GM19238 (cell line): ENCODE measurements around the gene BBC3.
"Not testable (repeated sequence)": the region's sequence is repeated elsewhere in the genome, so short reads cannot be mapped to it uniquely, and the experiment has no call there.

ENCODE experiments used
- DNase-seq: peaks from one replicate; pipeline ENCODE4 v3.0.0; 2011; ENCODE audit warnings: low spot score; ENCODE audit not compliant: insufficient read length

Gene BBC3, protein sequence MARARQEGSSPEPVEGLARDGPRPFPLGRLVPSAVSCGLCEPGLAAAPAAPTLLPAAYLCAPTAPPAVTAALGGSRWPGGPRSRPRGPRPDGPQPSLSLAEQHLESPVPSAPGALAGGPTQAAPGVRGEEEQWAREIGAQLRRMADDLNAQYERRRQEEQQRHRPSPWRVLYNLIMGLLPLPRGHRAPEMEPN

DNA sequence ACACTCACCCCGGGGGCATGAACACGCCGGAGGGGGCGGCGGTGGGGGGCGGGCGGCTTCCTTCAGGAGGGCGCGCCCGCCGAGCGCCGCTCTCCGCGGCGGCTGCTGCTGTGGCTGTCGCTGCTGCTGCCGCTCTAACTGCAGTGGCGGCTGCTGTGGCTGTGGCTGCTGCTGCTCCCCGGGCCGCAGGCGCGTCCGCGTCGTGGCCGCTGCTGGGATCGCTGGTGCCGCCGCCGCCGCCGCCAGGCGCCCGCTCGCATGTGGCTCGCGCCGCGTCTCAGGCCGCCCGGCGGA, at the start of gene BBC3:
BBC3 (minus strand) TSS at position 279 of the 294 bp plus-strand sequence. CDS start 2,768 bp downstream, outside the sequence.
- no peak for DNase-seq

DNA sequence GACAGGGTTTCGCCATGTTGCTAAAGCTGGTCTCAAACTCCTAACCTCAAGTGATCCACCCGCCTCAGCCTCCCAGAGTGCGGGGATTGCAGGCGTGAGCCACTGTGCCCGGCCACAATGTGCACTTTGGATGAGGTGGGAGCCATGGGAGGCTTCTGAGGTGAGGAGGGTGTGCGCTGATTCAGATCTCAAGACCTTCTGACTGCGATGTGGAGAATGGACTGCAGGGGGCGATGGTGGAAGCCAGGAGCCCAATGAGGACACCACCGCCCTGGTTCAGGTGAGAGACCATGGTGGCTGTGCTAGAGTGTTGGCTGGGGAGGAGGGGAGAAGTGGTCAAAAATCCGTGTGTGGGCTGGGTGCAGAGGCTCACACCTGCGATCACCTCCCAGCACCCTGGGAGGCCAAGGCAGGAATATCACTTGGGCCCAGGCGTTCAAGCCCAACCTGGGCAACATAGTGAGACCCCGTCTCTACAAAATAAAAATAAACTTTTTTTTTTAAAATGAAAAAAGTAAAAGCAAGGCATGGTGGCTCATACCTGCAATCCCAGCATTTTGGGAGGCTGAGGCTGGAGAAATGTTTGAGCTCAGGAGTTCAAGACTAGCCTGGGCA, 49.3 kb upstream of the BBC3 start:
- DNase-seq: no peak

DNA sequence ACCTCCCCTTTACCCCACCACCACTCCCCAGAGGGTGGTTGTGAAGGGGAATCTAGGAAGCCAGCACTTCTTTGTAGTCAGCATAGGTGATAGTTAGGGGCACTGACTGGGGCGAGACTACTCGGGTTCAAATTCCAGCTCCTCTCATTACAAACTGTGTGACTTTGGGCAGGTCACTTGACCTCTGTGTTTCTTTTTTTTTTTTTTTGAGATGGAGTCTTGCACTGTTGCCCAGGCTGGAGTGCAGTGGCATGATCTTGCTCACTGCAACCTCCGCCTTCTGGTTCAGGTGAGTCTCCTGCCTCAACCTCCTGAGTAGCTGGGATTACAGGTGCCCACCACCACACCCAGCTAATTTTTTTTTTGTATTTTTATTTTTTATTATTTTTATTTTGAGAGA, 45.5 kb upstream of the BBC3 start:
- DNase-seq: not testable (repeated sequence)

DNA sequence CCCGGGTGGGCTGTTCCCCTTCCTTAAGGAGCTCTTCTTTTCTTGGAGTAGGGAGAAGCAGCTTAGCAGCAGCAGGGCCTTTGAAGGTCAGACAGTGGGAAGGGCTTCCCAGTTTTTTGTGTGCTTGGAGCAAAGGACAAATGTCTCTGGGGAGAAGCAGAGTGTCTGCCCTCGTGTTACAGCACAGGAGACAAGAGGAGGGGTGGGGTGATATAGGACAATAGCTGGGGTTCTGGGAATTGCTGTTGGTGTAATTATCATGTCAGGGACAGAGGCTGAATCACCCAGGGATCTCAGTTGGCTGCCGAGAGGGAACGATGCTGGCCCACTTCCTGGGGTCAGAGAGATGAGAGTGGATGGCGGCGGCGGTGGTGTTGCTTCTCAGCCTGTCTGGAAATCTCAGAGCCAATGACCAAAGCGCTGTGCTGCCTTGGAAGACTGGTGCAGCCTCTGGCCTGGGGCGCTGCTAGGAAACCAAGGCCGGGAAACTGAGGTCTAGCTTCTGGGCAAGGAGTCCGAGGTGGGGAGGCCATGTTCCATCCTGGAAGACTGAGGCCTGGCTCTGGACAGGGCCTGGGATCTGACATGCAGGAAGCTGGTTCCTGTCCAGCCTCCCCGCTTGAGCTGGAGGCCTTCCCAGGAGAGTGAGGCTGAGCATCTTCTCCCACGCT, 44.9 kb upstream of the BBC3 start:
- no peak for DNase-seq

DNA sequence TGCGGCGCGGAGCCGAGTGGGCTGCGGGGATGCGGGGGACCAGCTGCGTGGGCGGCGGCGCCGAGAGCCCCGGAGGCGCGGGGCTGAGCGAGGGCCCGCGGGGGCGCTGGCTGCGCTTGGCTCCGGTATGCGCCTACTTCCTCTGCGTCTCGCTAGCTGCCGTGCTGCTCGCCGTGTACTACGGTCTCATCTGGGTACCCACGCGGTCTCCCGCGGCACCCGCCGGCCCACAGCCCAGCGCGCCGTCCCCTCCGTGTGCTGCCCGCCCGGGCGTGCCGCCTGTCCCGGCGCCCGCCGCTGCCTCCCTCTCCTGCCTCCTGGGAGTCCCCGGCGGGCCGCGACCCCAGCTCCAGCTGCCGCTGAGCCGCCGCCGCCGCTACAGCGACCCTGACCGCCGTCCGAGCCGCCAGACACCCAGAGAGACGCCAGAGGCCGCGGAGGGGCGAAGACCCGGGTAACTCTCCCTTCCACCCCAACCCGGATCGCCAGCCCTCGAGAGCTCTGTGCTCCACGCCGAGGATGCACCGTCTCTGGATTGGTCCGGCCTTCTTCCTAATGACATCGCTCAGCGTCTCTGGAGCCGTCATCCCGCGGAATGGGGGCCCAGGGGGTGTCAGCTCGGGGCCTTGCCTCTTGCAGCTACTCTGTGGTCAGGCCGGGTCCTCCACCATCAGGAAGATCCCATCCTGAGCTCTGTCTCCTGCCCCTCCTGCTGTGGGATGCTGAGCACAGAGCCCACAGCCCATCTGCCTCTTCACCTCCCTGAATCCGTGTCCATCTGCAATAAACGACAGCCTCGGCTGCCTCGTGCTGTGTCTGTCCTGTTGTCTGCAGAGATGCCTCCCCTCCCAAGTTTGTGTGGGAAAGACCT, 44.1 kb upstream of the BBC3 start:
- DNase-seq: no peak

DNA sequence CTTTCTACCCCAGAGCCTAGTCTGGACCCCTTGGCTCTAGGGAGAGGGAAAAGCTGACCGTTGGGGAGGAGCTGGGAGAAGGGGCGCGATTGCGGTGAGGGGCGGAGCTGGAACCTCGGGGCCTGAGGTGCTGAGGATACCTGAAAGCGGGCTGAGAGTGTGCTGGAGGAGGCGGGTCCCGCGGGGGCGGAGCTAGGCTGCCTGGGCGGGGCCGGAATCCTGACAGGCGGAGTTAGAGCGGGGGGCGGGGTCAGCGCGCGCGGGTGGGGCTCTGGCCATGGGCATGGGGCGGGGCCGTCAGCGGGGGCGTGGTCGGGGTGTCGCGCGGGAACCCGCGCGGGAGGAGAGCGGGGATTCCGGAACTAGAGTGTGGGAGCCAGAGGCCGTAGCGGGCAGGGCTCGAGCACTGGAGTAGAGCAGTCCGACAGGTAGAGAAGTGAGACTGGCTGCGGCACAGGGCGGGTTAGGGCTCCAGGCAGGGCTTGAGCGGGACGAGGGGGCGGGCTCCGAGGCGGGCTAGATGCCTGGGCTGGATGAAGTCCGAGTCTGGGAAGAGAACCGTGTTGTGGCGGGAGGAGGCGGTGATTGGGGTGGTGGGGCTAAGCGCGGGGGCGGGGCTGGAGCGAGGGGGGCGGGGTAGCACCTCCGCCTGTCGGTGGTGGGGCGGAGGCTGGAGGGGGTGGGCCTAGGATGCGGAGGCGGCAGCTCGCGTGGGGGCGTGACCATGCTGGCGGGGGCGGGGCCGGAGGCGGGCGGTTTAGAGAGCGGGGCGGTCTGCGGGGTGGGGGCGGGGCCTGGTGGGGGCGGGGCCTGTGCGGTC, 43.3 kb upstream of the BBC3 start, which contains the start of gene INAFM1:
INAFM1 (plus strand) TSS at position 815 of the 820 bp plus-strand sequence. CDS start 35 bp downstream, outside the sequence.
- DNase-seq: peak; percentile 98

DNA sequence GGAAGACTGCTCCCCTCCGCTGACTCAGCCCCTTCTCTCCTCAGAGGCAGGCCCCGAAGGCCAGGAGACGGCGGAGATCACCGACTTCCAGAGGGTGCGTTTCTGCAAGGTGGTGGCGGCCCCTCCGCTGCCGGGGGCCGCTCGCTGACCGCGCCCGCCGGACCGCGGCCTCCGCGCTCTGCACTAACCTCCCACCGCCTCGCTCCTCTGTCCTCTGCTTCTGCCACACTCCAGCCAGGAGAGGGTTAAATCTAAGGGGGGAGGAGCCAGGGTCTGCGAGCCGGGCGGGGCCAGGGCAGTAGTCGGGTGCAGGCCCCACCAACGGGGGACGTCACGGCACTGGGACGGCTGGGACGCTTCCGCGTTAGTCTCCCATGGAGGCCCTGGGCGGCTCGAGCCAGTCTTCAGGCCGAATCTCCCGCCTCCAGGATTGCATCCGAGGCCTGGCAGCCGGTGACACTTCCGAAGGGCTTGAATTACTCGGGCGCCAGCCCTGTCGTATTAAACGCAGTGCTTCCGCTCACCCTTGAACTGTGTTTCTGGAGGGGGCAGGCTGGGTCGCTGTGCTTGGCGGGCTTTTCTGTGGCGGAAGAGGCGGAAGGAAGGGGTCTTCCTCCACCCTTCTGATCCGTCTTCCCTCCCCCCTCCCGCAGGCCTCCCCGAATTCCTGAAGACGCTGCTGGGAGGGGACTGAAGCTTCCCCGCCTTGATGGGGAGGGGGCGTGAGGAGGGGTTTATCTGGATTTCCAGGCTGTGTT, 42.5 kb upstream of the BBC3 start:
- peak; percentile 98 for DNase-seq

DNA sequence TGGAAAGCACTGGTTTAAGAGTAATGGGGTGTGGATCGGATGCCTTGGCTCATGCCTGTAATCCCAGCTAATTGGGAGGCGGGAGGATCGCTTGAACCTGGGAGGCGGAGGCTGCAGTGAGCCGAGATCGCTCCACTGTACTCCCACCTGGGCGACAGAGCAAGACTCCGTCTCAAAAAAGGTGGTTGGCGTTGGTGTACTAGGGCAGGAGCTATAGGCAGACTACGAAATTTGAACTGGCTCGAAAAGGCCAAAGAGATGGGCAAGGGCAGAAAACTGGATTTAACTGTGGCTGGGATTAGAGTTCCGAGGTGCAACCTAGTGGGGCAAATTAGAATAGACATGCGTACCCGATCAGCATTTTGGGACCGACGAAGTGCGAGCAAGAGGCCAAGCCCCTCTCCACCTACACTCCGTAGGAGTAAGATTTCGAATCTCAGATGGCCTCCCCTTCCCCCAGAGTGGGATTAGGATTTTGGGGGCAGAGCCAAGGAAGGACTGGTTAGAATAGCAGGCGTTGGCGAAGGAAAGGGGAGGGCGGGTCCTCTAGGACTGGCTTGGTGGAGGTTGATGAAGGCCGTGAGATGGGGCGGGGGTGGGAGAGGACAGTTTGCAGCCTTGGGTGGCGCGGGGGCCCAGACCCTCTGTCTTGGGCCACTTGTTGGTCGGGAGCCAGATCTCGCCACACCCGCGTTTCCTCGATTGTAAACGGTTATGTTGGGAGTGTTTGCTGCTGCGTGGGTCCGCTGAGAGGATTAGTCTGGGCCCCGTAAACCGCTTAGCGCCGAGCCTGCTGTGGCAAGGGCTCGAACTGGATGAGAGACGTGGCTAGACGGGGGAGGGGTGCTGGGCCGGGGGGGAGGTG, 41.7 kb upstream of the BBC3 start:
- DNase-seq: peak; percentile 62

DNA sequence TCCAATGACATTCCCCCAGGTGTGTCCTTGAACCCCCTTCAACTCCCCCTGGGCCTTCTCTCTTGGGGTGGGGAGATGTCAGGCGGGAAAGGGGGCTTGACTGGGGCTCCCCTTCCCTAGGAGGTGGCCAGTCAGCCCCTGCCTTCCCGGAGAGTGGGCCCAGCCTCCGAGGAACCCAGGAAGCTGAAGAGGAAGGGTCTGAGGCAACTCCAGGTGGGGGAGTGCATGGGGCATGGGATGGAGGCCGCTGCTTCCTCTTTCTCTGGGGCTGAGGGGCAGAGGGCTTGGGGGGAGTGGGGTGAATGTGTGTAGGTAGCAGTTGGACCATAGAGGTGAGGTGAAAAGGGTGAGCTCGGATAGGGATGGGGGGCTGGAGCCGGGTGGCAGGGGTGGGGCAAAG, 41.0 kb upstream of the BBC3 start:
- no peak for DNase-seq

DNA sequence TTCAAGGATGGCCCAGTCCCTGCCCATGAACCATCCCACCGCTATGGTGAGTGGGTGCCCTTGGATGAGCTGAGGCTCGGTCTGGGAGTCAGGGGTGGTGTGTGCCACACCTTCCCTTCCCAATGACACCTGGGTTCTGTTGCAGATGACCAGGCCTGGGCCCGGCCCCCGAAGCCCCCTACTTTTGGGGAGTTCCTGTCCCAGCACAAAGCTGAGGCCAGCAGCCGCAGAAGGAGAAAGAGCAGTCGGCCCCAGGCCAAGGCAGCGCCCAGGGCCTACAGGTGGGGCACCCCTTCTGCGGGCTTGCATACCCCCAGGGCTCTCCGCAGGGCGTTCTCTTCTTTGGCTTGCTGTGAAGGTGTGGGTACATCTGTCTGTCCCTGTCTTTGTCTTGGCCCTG, 39.4 kb upstream of the BBC3 start:
- no peak for DNase-seq

DNA sequence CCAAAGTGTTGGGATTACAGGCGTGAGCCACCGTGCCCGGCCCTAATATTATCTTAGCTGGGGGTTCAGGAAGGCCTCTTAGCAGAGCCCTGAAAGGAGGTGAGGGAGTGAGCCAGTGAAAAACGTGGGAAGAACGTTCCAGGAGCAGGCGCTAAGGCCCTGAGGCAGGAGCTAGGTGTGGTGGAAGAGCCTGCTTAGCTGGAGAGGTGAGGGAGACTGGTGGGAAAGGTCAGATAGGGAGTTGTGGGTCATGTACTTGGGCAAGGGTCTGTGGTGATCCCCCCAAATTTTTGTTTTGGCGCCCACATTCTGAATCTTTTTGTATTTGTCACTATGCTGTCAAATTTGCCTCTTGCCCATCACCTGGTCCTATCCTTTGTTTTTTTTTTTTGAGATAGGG, 38.6 kb upstream of the BBC3 start:
- DNase-seq: no peak

DNA sequence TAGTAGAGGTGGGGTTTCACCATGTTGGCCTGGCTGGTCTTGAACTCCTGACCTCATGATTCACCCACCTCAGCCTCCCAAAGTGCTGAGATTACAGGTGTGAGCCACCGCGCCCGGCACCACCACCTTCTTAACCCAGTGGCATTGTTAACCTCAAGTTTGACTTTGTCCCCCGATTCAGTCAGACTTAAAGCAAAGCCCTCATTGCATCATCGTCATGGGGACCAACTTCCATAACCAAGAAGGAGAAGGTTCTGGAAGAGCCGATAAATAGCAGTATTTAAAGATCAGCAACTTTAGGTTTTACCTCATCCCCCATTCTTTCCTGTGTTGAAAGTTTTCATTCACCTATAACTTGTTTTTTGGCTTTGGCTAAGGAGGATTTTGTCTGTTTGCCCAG, 37.0 kb upstream of the BBC3 start:
- no peak for DNase-seq

DNA sequence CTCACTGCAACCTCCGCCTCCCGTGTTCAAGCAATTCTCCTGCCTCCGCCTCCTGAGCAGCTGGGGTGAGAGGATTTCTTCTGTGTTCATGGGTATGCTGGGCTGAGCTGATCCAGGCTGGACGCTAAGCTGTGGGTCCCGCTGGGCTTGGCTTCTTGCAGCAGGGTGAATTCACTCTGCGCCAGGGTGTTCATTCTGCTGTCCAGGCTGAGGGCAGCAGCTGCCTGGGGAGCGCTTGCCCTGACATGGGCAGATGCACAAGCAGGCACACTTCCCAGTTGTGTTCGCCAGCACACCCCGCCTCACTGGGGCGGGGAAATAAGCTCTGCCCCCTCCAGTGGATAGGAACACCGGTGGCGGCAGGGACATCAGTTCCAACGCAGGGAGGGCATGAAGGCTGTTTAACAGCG, 36.4 kb upstream of the BBC3 start:
- DNase-seq: no peak

DNA sequence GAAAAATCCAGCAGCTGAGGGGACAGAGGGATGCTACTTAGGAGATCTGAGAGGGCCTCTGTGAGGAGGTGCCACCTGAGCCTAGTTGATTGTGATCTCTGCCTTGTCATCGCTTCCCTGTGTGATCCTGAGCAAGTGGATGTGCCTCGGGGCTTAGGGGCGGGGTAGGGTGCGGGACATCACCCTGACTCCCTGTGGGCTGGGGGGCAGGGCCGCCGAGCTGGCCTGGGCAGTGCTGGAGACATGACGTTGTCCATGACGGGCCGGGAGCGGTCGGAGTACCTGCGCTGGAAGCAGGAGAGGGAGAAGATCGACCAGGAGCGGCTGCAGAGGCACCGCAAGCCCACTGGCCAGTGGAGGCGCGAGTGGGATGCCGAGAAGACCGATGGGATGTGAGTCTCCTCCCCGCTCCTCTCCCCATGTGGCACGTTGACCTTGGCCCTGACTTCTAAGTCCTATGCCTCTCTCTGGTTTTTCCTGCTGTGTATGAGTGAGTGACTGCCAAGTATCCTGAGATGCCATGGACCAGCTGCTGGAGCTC, 35.5 kb upstream of the BBC3 start:
- no peak for DNase-seq

DNA sequence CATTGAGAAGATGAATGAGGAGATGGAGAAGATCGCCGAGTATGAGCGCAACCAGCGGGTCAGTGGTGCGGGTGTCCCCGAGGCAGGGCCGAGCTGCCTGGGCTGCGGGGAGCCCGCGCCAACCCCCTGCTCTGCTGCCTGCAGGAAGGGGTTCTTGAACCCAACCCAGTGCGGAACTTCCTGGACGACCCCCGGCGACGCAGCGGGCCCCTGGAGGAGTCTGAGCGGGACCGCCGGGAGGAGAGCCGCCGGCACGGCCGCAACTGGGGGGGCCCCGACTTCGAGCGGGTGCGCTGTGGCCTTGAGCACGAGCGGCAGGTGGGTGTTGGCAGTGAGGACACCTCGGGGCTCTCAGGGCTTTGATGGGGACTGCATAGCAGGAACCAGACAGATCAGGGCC, 33.6 kb upstream of the BBC3 start:
- no peak for DNase-seq

DNA sequence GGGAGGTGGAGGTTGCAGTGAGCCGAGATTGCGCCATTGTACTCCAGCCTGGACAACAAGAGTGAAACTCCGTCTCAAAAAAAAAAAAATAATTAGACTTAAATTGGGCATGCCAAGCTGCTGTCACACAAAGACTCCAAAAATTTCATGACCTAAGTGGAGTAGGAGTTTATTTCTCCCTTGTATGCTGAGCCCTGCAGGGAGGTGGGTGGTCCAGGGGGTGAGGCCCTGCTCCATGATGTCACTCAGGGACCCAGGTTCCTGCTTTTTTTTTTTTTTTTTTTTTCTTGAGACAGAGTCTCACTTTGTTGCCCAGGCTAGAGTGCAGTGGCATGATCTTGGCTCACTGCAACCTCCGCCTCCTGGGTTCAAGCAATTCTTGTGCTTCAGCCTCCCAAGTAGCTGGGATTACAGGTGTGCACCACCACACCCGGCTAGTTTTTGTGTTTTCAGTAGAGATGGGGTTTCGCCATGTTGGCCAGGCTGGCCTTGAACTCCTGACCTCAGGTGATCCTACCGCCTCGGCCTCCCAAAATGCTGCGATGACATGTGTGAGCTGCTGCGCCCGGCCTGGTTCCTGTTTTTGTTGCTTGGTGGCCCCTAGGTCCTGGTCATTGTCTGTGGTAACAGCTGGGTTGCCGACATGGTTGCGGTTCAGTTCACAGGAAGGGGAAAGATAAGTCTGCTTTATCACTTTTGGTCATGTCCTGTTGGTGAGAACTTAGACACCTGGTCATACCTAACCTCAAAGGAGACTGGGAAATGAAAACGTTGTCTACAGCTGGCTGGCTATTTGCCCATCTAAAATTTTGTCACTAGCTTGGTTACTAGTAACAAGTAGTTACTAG, 31.2 kb upstream of the BBC3 start:
- peak; percentile 67 for DNase-seq

DNA sequence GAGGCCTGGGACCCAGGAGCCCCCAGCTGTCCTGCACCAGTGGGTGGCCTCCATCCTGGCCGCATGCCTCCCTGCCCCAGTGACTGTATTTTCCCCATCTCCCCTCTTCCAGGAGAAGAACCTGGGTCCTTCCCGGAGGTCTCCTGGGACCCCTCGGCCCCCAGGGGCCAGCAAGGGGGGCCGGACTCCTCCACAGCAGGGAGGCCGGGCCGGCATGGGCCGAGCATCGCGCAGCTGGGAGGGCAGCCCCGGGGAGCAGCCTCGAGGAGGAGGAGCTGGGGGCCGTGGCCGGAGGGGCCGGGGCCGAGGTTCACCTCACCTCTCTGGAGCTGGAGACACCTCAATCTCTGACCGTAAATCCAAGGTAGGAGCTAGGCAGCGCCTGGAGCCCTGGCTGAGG, 29.5 kb upstream of the BBC3 start:
- no peak for DNase-seq

DNA sequence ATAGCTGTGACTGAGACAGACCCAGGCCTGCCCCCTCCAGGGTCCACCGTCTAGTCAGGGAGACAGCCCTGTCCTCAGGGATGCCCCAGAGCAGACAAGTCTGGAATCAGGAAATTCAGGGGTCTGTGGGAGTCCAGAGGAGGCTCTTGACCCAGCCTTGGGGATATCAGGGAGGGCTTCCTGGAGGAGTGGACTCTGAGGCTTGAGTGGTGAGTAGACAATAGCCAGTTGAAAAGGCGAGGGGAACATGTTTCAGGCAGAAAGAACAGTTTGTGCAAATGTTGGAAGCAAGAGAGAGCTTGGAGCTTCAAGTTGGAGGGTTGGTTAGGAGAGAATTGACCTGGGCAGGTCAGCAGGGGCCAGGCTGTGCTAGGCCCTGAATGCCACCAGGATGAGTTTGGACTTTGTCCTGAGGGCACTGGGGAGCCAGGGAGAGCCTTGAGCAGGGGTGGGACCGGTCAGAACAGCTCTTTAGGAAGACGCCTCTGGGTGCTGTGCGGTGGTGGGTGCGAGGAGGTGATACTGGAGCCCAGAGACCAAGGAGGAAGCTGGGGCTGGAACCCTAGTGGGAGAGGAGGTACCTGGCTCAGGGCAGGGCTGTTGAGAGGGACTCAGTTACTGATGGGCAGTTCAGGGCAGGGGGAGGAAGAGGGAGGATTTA, 28.0 kb upstream of the BBC3 start:
- no peak for DNase-seq
